NT2/D1 (cell line): ENCODE data around the gene RELN.

ENCODE experiments used
- SUZ12 ChIP-seq: IDR thresholded peaks from 2 replicates; pipeline ENCODE4 v1.6.1; 2011; ENCODE audit not compliant: insufficient read length, insufficient read depth; ENCODE audit errors: extremely low read depth
- YY1 ChIP-seq: IDR thresholded peaks from 2 replicates; pipeline ENCODE4 v1.6.1; 2011; ENCODE audit not compliant: insufficient read length, insufficient read depth
- ZNF274 ChIP-seq: IDR thresholded peaks from 2 replicates; pipeline ENCODE4 v1.6.1; 2011; ENCODE audit warnings: mild to moderate bottlenecking, low read depth, low read length

DNA sequence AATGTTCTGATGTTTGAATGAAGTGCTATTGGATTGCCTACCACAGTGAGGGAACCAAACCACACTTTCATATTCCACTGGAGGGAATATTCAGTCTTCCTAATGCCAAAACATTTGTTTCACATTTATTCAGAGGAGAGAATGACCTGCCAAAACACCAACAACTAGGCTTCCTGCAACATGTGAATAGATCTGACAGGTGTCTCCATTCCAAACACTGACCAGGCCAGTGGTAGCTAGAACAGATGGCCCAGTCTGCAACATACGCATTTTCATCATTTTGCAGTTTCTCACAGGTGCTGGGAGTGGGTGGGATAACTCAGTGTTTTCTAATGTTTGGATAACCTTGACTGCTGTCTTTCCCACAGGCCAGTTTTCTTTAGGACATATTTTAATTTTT, 110.0 kb downstream of the RELN start:
- TF ChIP-seq ZNF274 (no peak), SUZ12 (no peak), YY1 (no peak)
